Smooth muscle cell (in vitro differentiated cells): Measurements from ENCODE around the gene TRIM39. TPM values are rescaled to one million over a fixed set of nuclear protein-coding genes. Genes with fewer than 3 reads are reported as not detected.

Experiments
- DNase-seq: peaks from one replicate; lab custom pipeline; 2025; ENCODE audit not compliant: unreplicated experiment; lab: John Stamatoyannopoulos, UW
- H2AFZ ChIP-seq: fragments of 200-600 bp; sonication (generic); 2 replicates; pipeline ENCODE4 v1.6.0; 2016; ENCODE audit warnings: antibody characterized with exemption, low read depth, mild to moderate bottlenecking
- H3F3A ChIP-seq: fragments of 200-600 bp; sonication (generic); 2 replicates; pipeline ENCODE4 v1.6.0; 2017; ENCODE audit warnings: antibody characterized with exemption, low read depth
- H3K27ac ChIP-seq: fragments of 200-600 bp; sonication (generic); 2 replicates; pipeline ENCODE4 v1.5.1; 2016; ENCODE audit warnings: low read depth, mild to moderate bottlenecking
- H3K27me3 ChIP-seq: fragments of 200-600 bp; sonication (generic); 2 replicates; pipeline ENCODE4 v1.6.1; 2016; ENCODE audit warnings: low read depth, mild to moderate bottlenecking
- H3K36me3 ChIP-seq: fragments of 200-600 bp; sonication (generic); 2 replicates; pipeline ENCODE4 v1.5.1; 2016; ENCODE audit warnings: low read depth
- H3K4me1 ChIP-seq: fragments of 200-600 bp; sonication (generic); 2 replicates; pipeline ENCODE4 v1.5.1; 2016; ENCODE audit warnings: low read depth
- H3K4me2 ChIP-seq: fragments of 200-600 bp; sonication (generic); 2 replicates; pipeline ENCODE4 v1.6.0; 2016; ENCODE audit warnings: mild to moderate bottlenecking
- H3K4me3 ChIP-seq: fragments of 200-600 bp; sonication (generic); 2 replicates; pipeline ENCODE4 v1.5.1; 2016; ENCODE audit warnings: mild to moderate bottlenecking
- H3K79me2 ChIP-seq: fragments of 200-600 bp; sonication (generic); 2 replicates; pipeline ENCODE4 v1.6.0; 2016; ENCODE audit warnings: low read depth, mild to moderate bottlenecking
- H3K9ac ChIP-seq: fragments of 200-600 bp; sonication (generic); 2 replicates; pipeline ENCODE4 v1.6.0; 2016; ENCODE audit warnings: low read depth
- H3K9me3 ChIP-seq: fragments of 200-600 bp; sonication (generic); replicated peaks from 2 replicates; pipeline ENCODE4 v1.5.1; 2016; ENCODE audit warnings: low read depth
- H4K20me1 ChIP-seq: fragments of 200-600 bp; sonication (generic); 2 replicates; pipeline ENCODE4 v1.6.0; 2016; ENCODE audit warnings: low read depth
- WGBS: methylation state at CpG from one replicate; pipeline ENCODE4 v1.1.7; 2016; ENCODE audit warnings: low lambda C conversion rate; 5-methylcytosine and 5-hydroxymethylcytosine counted together
- polyA plus RNA-seq: library from polyadenylated mRNA; unstranded; fragments of >200 nt; fragmentation: Nextera tagmentation; extraction: Ambion mirVana; gene quantifications from 2 replicates; pipeline ENCODE4 v1.2.1, GENCODE V29; 2016
- total RNA-seq: library from RNA; depleted of rRNA; stranded (reverse); fragments of >200 nt; gene quantifications from 2 replicates; pipeline ENCODE4 v1.2.3, GENCODE V29; 2014
- TF ChIP-seq, protein P1 (sequence below): fragments of 200-600 bp; sonication (generic); IDR thresholded peaks from 2 replicates; pipeline ENCODE4 v1.5.1; 2017; ENCODE audit warnings: borderline replicate concordance, mild to moderate bottlenecking, antibody characterized with exemption; ENCODE audit not compliant: insufficient read depth, poor library complexity, severe bottlenecking

The TRIM39 gene
- total and polyA plus RNA-seq, 2 experiments from 2014 or later = 12.4 to 22.6 TPM

DNA sequence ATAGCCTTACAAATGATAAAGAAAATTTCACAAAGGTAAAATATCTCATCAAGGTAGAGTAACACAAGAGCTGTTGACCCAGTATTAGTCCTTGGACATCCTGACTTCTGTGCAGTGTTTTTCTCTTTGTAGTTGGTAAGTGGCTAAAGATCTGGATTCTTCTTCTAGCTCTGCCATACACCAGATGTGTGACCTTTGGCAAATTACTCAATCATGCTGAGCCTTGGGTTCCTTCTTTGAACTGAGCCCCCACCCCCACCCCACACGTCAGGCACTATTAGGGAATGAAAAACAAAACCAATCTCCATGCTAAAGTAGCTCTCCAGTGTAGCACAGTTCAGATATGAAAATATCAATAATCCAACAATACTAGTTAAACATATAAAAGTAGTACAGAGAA lies 15.1 kb upstream of the TRIM39 start:
- TF ChIP-seq, protein P1, sequence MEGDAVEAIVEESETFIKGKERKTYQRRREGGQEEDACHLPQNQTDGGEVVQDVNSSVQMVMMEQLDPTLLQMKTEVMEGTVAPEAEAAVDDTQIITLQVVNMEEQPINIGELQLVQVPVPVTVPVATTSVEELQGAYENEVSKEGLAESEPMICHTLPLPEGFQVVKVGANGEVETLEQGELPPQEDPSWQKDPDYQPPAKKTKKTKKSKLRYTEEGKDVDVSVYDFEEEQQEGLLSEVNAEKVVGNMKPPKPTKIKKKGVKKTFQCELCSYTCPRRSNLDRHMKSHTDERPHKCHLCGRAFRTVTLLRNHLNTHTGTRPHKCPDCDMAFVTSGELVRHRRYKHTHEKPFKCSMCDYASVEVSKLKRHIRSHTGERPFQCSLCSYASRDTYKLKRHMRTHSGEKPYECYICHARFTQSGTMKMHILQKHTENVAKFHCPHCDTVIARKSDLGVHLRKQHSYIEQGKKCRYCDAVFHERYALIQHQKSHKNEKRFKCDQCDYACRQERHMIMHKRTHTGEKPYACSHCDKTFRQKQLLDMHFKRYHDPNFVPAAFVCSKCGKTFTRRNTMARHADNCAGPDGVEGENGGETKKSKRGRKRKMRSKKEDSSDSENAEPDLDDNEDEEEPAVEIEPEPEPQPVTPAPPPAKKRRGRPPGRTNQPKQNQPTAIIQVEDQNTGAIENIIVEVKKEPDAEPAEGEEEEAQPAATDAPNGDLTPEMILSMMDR = no peak
- Histone ChIP-seq H3K9ac (no peak overlapping the region), H3K27ac (no peak overlapping the region), H3K36me3 (no peaks in the 10 kb centered on the region), H3K9me3 (no peaks in the 10 kb centered on the region), H2AFZ (no peak overlapping the region), H3K27me3 (no peaks in the 10 kb centered on the region), H3K4me3 (no peak overlapping the region), H3K4me1 (no peaks in the 10 kb centered on the region), H3F3A (no peaks in the 10 kb centered on the region), H4K20me1 (peaks cover 100% of the 10 kb centered on the region), H3K4me2 (no peak overlapping the region), H3K79me2 (peaks cover 87% of the 10 kb centered on the region)
- 93% methylated on average over 1 of the region's 1 CpG for WGBS
- no peak for DNase-seq

DNA sequence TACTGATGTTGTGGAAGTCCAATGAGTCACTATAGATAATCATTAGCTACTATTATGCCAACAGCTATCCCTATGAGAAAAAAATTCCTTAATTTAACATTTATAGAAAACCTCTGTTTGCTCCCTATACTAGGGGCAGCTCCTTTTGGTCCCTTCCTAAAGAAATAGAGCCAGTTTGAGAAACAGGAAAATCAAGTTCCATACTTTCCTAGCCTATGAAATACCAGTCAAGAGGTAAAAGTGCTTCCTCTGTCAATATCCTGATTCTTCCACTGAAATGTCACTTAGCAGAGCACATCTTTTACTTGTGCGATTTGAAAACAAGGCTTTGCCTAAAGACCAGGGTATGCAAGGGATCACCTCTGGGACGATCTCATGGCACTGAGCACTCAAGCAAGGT lies 14.5 kb upstream of the TRIM39 start:
- no peak overlapping the region for H3K4me3 ChIP-seq
- no peaks in the 10 kb centered on the region for H3F3A ChIP-seq
- H3K9ac ChIP-seq = no peak overlapping the region
- no peaks in the 10 kb centered on the region for H3K27me3 ChIP-seq
- H3K27ac ChIP-seq = no peak overlapping the region
- H3K9me3 ChIP-seq = no peaks in the 10 kb centered on the region
- H3K4me2 ChIP-seq = no peak overlapping the region
- H3K36me3 ChIP-seq = no peaks in the 10 kb centered on the region
- H3K79me2 ChIP-seq = peaks cover 87% of the 10 kb centered on the region
- WGBS = 97% methylated on average over 2 of the region's 2 CpGs
- H3K4me1 ChIP-seq = no peaks in the 10 kb centered on the region
- no peak for DNase-seq
- H4K20me1 ChIP-seq = peaks cover 100% of the 10 kb centered on the region
- TF ChIP-seq, protein P1 = no peak
- H2AFZ ChIP-seq = no peak overlapping the region

DNA sequence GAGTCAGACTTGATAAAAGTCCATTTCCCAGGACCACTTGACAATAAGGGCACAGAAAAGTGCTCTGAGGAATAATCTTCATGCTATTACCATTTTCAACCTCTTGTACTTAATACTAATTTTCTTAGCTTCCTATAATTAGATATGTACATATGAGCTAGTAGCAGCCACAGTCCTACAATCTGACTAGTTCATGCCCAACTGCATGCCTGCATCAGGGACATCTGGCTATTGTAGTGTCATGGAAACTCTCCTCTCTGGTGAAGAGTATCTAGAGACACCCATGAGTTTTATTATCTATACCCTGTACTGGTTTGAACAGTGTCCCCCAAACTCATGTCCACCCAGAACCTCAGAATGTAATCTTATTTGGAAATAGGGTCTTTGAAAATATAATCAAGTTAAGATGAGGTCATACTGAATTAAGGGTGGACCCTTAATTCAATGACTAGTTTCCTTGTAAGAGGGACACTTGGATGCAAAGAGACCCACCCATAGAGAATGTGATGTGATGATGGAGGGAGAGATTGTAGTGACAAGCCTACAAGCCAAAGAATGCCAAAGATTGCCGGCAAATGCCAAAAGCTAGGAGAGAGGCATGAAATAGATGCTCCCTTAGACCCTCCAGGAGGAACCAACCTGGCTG lies 13.9 kb upstream of the TRIM39 start:
- no peak overlapping the region for H2AFZ ChIP-seq
- no peaks in the 10 kb centered on the region for H3F3A ChIP-seq
- no peaks in the 10 kb centered on the region for H3K4me1 ChIP-seq
- peaks cover 88% of the 10 kb centered on the region for H3K79me2 ChIP-seq
- TF ChIP-seq, protein P1 = no peak
- DNase-seq = no peak
- H3K4me3 ChIP-seq = no peak overlapping the region
- H3K9ac ChIP-seq = no peak overlapping the region
- no peaks in the 10 kb centered on the region for H3K9me3 ChIP-seq
- H3K27ac ChIP-seq = no peak overlapping the region
- WGBS = 100% methylated on average over 1 of the region's 1 CpG
- peaks cover 100% of the 10 kb centered on the region for H4K20me1 ChIP-seq
- H3K27me3 ChIP-seq = no peaks in the 10 kb centered on the region
- H3K4me2 ChIP-seq = no peak overlapping the region
- no peaks in the 10 kb centered on the region for H3K36me3 ChIP-seq

DNA sequence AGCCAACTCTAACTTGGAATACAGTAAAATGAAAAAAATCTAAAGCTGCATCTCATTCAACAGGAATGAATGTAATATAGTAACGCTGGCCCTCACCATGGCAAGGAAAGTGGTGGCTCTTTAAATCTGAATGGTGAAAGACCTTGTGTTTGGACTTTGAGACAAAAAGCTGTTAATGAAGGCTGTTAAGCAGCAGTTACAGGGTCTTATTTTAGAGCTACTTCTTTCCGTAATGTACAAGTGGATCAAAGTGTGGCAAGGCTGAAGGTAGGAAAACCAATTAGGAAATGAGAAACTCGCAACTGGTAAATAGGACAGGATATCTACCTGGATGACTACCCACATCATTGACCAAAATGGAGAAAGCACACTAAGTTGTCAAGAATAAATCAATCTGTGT lies 11.6 kb upstream of the TRIM39 start:
- Histone ChIP-seq H3K4me1 (no peaks in the 10 kb centered on the region), H3F3A (no peaks in the 10 kb centered on the region), H3K79me2 (peaks cover 96% of the 10 kb centered on the region), H3K4me3 (no peak overlapping the region), H3K36me3 (no peaks in the 10 kb centered on the region), H2AFZ (no peak overlapping the region), H4K20me1 (peaks cover 99% of the 10 kb centered on the region), H3K4me2 (no peak overlapping the region), H3K27ac (no peak overlapping the region), H3K27me3 (no peaks in the 10 kb centered on the region), H3K9ac (no peak overlapping the region), H3K9me3 (no peaks in the 10 kb centered on the region)
- TF ChIP-seq, protein P1 = no peak
- no peak for DNase-seq
- WGBS = 97% methylated on average over 3 of the region's 3 CpGs
